ENCODE measurements around the gene TBC1D2B.

GRCh38 chr15:78100886-78101285 is 23.4 kb upstream of the TBC1D2B start:
- TF ChIP-seq CTCF (IDR thresholded peaks at IDR 0.05): no peak
- no peak for TF ChIP-seq EP300 (IDR thresholded peaks at IDR 0.05)
